Measurements from ENCODE around the gene CMTM1.

CMTM1 gene

DNA sequence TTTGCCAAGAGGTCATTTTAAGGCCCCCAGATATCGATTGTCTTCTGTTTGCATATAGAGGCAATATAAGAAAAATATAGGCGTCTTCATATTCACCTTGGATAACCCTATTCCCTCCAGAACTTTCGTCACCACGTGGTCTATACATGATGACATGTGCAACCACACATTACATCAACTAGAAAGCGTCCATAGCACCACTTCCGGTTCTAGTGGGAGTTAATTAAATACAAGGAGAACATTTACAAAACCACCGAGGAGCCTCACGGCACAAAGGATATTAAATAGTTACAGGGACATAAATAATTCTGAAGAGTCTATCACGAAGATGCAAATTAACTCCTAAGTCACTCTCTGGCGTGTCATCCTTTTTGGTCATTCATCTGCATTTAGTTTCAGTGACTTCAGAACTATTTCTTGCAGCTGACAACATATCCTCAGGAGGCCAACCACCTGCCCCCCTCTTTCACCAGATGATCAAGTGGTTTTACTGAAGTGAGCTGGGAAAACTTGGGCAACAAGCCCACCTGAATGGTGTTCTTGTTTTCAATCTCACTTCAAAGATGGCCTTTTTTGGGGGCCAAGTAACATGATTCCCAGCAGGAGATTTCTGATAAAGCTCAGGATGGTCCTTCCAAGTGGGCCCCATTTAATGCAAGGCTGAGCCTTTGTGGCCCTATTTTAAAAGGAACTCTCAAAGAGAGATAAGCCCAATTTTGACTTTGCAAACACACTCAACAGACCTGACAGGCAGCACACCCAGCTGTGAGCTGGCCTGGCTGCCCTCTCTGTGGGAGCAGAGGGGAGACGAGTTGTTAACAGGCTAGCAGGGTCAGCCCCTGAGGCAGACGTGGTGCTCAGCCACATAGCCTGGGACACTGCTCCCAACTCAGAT is 53.5 kb downstream of the CMTM1 start:
- H3K9me2 ChIP-seq (replicated peaks; ENCODE audit: control insufficient read depth, low read length) = no peaks in the 10 kb centered on the region
- H3K27ac ChIP-seq (ENCODE audit: low read depth, low read length) = peak overlapping the region; percentile 14
- H4K20me1 ChIP-seq (ENCODE audit: control insufficient read depth, insufficient read depth, low read depth, low read length) = no peaks in the 10 kb centered on the region; the same call in 1 of the 2 replicates
- 0 out of 2 replicates have a peak overlapping the region, but pooled peaks have one; percentile 5 for H3K4me3 ChIP-seq (ENCODE audit: low read length)
- peaks cover 34% of the 10 kb centered on the region for H3K4me1 ChIP-seq (ENCODE audit: control insufficient read depth, low read length)
- no peaks in the 10 kb centered on the region for H3K9me3 ChIP-seq (ENCODE audit: control insufficient read depth, insufficient read depth, low read length)
- H3K4me2 ChIP-seq (ENCODE audit: low read length) = peak overlapping the region; percentile 40
- H3K79me2 ChIP-seq (ENCODE audit: control insufficient read depth, low read length) = no peaks in the 10 kb centered on the region
- no peaks in the 10 kb centered on the region for H3F3A ChIP-seq (ENCODE audit: control insufficient read depth, insufficient read depth)
- H3K27me3 ChIP-seq (ENCODE audit: control insufficient read depth, low read length) = no peaks in the 10 kb centered on the region
- no peaks in the 10 kb centered on the region for H3K36me3 ChIP-seq (ENCODE audit: control insufficient read depth, low read length)
- TF ChIP-seq EZH2phosphoT487 (IDR thresholded peaks at IDR 0.05; ENCODE audit: borderline replicate concordance, low read length) (no peak), CTCF (IDR thresholded peaks at IDR 0.05; ENCODE audit: low read depth, low read length, poor library complexity, severe bottlenecking) (no peak)

- no peaks in the 10 kb centered on the region for H3K9me3 ChIP-seq (ENCODE audit: control insufficient read depth, insufficient read depth, low read length)
- H3K4me1 ChIP-seq (ENCODE audit: control insufficient read depth, low read length) = peaks cover 34% of the 10 kb centered on the region
- TF ChIP-seq EZH2phosphoT487 (IDR thresholded peaks at IDR 0.05; ENCODE audit: borderline replicate concordance, low read length) (no peak), CTCF (IDR thresholded peaks at IDR 0.05; ENCODE audit: low read depth, low read length, poor library complexity, severe bottlenecking) (no peak)
- H3F3A ChIP-seq (ENCODE audit: control insufficient read depth, insufficient read depth) = no peaks in the 10 kb centered on the region
- H3K9me2 ChIP-seq (replicated peaks; ENCODE audit: control insufficient read depth, low read length) = no peaks in the 10 kb centered on the region
- no peak overlapping the region for H3K4me3 ChIP-seq (ENCODE audit: low read length)
- H3K27me3 ChIP-seq (ENCODE audit: control insufficient read depth, low read length) = no peaks in the 10 kb centered on the region
- H4K20me1 ChIP-seq (ENCODE audit: control insufficient read depth, insufficient read depth, low read depth, low read length) = no peaks in the 10 kb centered on the region
- no peaks in the 10 kb centered on the region for H3K79me2 ChIP-seq (ENCODE audit: control insufficient read depth, low read length)
- H3K36me3 ChIP-seq (ENCODE audit: control insufficient read depth, low read length) = no peaks in the 10 kb centered on the region
- H3K4me2 ChIP-seq (ENCODE audit: low read length) = peak overlapping the region; percentile 40
- no peak overlapping the region; the same call in 1 of the 2 replicates for H3K27ac ChIP-seq (ENCODE audit: low read depth, low read length)
These were observed 54.2 kb downstream of the CMTM1 start for GRCh38 chr16:66620429-66620795.

DNA sequence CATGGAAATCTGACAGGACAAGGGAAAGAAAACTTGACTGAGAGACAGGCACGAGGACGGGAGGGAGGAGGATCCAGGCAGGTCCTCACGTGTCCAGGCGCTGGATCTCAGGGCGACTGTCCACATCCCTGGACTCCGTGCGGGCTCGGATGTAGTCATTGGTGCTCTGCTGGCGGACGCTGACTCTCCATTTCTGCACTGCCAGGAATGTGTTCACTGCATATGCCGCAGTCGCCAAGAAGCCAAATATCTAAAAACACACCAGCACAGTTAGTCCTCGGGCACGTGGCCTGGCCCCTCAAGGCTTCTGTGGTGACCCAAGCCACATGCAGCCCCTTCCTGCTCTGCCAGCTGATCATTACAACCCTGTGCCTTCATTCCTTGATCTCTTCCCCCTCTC is 55.7 kb downstream of the CMTM1 start:
- Histone ChIP-seq H3K4me1 (ENCODE audit: control insufficient read depth, low read length) (peaks cover 34% of the 10 kb centered on the region), H3K36me3 (ENCODE audit: control insufficient read depth, low read length) (no peaks in the 10 kb centered on the region), H3K4me3 (ENCODE audit: low read length) (no peak overlapping the region)

More for the DNA sequence above, 55.7 kb downstream of the CMTM1 start:
- Histone ChIP-seq H3K4me2 (ENCODE audit: low read length) (no peak overlapping the region), H3K9me3 (ENCODE audit: control insufficient read depth, insufficient read depth, low read length) (no peaks in the 10 kb centered on the region), H3K27ac (ENCODE audit: low read depth, low read length) (no peak overlapping the region), H3K9me2 (replicated peaks; ENCODE audit: control insufficient read depth, low read length) (no peaks in the 10 kb centered on the region), H3K27me3 (ENCODE audit: control insufficient read depth, low read length) (no peaks in the 10 kb centered on the region), H3K79me2 (ENCODE audit: control insufficient read depth, low read length) (no peaks in the 10 kb centered on the region), H3F3A (ENCODE audit: control insufficient read depth, insufficient read depth) (no peaks in the 10 kb centered on the region), H4K20me1 (ENCODE audit: control insufficient read depth, insufficient read depth, low read depth, low read length) (no peaks in the 10 kb centered on the region)
- TF ChIP-seq CTCF (IDR thresholded peaks at IDR 0.05; ENCODE audit: low read depth, low read length, poor library complexity, severe bottlenecking) = no peak
- no peak for TF ChIP-seq EZH2phosphoT487 (IDR thresholded peaks at IDR 0.05; ENCODE audit: borderline replicate concordance, low read length)
